Astrocyte of the cerebellum (primary cell): ENCODE measurements around the gene EXOC6B.

ENCODE experiments used
- DNase-seq: peaks from one replicate; pipeline ENCODE4 v3.0.0-alpha.2; 2011; ENCODE audit warnings: low read depth
- H3K4me3 ChIP-seq: 2 replicates; pipeline ENCODE4 v1.5.1; 2011; ENCODE audit warnings: mild to moderate bottlenecking, low read depth, low read length, moderate library complexity
- in situ Hi-C: cut with HindIII; loops from 2 replicates; pipeline ENCODE4 v1.10.0; 2017; ENCODE audit warnings: low sequenced_read_pairs
- TF ChIP-seq, protein P1 (sequence below): IDR thresholded peaks from 2 replicates; pipeline ENCODE4 v1.5.1; 2012; ENCODE audit warnings: low read length, low read depth, moderate library complexity, mild to moderate bottlenecking; ENCODE audit errors: missing control alignments

EXOC6B gene

DNA sequence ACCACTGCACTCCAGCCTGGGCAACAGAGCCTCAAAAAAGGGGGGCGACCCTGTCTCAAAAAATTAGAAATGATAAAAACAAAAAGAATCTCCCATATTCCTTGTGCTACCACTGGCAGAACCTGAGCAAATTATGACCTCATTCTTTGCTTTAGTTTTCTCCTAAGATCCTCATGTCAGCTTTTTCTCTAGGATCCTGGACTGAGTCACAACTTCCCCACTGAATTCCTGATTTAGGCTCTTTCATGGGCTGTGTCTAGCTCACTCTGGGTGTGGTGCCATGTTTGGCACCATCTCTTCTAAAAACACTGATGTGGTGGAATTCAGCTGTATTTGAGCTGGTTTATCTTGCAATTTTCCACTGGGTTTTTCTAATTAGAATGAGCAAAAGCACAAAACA, 37.1 kb downstream of the EXOC6B start:
- in situ Hi-C loops, result no loop called here
- DNase-seq, result peak; percentile 11

DNA sequence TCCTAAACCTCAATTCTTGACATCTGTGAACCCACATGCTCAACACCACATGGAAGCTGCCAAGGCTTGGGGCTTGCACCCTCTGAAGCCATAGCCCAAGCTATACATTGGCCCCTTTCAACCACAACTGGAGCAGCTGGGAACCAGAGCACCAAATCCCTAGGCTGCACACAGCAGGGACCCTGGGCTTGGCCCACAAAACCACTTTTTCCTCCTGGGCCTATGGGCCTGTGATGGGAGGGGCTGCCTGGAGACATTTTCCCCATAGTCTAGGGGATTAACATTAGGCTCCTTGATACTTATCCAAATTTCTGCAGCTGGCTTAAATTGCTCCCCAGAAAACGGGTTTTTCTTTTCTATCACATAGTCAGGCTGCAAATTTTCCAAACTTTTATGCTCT, 40.3 kb downstream of the EXOC6B start:
- in situ Hi-C loops, result no loop called here
- DNase-seq, result no peak
- TF ChIP-seq, protein P1, sequence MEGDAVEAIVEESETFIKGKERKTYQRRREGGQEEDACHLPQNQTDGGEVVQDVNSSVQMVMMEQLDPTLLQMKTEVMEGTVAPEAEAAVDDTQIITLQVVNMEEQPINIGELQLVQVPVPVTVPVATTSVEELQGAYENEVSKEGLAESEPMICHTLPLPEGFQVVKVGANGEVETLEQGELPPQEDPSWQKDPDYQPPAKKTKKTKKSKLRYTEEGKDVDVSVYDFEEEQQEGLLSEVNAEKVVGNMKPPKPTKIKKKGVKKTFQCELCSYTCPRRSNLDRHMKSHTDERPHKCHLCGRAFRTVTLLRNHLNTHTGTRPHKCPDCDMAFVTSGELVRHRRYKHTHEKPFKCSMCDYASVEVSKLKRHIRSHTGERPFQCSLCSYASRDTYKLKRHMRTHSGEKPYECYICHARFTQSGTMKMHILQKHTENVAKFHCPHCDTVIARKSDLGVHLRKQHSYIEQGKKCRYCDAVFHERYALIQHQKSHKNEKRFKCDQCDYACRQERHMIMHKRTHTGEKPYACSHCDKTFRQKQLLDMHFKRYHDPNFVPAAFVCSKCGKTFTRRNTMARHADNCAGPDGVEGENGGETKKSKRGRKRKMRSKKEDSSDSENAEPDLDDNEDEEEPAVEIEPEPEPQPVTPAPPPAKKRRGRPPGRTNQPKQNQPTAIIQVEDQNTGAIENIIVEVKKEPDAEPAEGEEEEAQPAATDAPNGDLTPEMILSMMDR, result no peak
- no peak overlapping the region for H3K4me3 ChIP-seq

More for the DNA sequence above, 37.1 kb downstream of the EXOC6B start:
- no peak overlapping the region for H3K4me3 ChIP-seq
- TF ChIP-seq, protein P1, result no peak

DNA sequence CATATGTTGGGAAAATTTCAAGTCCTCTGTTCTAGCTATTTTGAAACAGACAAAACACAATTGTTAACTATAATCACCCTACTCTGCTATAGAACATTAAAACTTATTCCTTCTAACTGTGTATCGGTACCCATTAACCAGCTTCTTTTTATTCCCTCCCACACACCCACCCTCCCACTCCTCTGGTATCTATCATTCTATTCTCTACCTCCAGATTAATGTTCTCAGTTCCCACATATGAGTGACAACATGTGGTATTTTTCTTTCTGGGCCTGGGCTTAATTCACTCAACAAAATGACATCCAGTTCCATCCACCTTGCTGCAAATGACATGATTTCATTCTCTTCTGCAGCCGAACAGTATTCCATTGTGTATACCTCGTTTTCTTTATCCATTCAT, 43.3 kb downstream of the EXOC6B start:
- TF ChIP-seq, protein P1, result no peak
- H3K4me3 ChIP-seq, result no peak overlapping the region
- in situ Hi-C loops, result no loop called here
- DNase-seq, result no peak

DNA sequence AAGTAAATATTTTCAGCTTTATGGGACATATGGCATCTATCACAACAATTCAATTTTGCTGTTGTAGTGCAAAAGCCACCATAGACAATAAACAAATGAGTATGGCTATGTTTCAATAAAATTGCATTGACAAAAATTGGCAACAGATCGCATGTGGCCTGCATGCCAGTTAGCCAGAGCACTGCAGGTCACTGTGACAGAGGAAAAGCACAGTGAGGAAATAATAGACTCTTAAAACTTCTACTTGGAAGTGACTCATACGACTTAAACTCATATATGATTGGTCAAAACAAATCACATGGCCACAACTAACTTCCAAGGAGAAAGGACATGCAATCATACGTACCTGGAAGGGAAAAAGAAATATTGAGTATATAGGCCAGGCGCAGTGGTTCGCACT, 44.4 kb downstream of the EXOC6B start:
- H3K4me3 ChIP-seq, result no peak overlapping the region
- DNase-seq, result no peak
- TF ChIP-seq, protein P1, result no peak
- in situ Hi-C loops, result no loop called here

DNA sequence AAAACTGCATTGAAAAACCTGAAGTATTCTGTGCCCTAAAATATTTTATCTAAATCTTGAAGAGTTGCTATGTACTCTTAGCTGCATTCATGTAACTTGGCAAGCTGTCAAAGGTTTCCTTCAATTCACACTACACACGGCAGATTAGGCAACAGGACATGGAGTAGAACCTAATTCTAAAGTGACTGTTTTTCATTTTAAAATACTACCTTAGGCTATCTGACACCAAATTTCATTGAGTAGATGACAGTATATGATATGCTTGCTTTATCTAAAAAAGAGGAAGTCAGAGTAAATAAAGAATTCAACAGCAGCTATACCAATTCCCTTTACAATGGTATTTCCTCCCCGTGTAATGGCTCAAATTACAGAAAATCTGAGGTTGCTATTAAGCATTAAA, 45.4 kb downstream of the EXOC6B start:
- no peak overlapping the region for H3K4me3 ChIP-seq
- in situ Hi-C loops, result no loop called here
- TF ChIP-seq, protein P1, result no peak
- peak; percentile 35 for DNase-seq

DNA sequence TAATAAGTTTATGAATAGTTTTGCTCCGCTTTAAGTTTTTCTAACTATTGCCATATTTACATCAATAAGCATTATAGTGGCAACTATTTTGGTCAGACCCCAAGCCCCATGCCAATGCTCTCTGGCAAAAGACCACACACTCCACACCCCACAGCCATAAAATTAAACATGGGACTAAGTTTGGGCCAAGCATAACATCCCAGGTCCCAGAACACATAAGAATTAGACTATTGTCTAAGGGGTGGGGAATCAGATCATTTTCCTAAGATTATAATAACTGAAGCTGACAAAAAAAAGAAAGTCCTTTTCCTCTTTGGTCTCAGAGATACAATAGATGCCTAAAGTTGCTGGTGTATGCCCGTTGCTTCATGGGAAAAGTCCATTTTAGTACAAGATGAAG, 46.3 kb downstream of the EXOC6B start:
- no peak for DNase-seq
- TF ChIP-seq, protein P1, result no peak
- in situ Hi-C loops, result no loop called here
- no peak overlapping the region for H3K4me3 ChIP-seq

DNA sequence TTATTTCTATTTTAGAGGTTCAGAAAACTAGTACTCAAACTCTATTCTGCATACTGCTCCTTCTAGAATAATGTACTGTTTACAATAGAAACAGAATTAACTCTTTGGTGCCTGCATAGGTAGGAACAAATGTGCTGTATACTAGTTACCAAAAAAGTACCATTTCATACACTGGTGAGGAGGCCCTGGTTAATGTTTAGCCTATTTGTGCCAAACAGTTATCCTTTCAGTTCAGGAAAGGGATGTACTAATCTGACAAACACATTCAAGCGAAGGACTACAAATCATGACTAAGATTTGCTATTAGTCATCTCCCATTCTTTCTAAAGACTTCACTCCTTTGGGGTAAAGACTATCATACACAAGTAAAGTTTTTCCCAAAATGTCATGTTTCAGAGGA, 47.4 kb downstream of the EXOC6B start:
- TF ChIP-seq, protein P1, result no peak
- DNase-seq, result no peak
- in situ Hi-C loops, result no loop called here
- H3K4me3 ChIP-seq, result no peak overlapping the region
